Measurements from ENCODE around the gene POTEF.
"Not testable (repeated sequence)": the region's sequence is repeated elsewhere in the genome, so short reads cannot be mapped to it uniquely, and the experiment has no call there.

POTEF gene

DNA sequence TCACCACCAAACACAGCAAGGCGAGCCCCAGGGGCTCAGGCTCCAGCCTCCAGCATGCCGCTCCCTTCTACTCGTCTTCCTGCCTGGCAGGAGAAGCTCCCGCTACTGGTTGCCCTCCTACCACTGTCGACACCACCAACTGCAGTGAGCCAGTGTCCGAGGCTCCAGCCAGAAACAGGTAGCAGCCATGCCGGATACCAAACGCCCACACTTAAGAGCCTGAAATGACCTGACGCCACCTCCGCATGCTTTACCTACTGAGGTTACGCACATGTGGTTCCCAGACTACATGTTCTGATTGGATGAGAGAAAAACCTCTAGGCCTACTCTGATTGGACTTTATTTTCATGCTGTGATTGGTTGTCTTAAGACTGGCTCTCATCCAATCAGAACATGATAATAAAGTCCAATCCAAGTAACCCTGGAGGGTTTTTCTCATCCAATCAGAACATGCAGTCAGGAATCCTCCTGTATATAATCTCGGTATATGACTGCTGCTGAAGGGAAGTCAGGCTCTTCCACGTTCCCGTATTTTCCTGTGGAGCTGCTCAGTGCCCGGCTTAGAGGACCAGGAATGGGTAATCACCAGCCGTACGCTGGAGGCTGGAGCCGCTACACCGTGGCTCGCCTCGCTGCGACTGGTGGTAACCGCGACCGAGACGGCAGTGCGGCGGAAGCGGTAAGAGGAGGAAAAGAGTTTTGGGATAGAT, at the start of gene POTEF:
Gene POTEF, minus strand, starts transcription at position 103 of the 710 bp plus-strand sequence. CDS start 8,707 bp downstream, outside the sequence.
- peak; percentile 61 for DNase-seq

DNA sequence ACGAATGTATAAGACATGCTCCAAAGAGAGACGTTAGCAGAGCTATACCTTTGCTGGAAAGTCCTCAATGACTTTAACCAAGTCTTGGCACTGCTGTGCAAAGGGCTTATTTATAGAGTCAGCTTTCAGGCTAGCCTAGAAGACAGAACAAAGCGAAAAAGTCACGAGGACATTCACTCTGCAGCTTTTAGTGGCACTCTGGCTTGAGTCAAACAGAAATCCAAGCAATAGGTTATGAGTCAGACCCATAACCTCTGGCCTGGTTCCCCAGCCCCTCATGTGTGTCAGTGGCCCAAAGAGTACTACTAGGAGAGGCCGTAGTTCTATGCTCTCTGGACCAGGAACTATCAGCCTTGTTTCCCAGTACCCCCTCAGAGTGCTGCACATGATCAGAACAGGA, 45.8 kb upstream of the POTEF start:
- not testable (repeated sequence) for DNase-seq

DNA sequence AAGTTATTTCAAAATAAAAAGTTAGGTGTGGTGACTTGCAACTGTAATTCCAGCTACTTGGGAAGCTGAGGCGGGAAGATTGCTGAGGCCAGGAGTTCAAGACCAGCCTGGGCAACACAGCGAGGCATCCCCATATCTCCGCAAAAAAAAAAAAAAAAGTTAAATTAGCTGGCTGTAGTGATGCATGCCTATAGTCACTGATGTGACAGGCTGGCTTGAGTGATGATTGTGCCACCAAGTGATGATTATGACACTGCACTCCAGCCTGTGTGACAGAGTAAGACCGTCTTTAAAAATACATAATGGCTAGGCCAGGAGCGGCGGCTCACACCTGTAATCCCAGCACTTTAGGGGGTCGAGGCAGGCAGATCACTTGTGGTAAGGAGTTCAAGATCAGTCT, 40.9 kb upstream of the POTEF start:
- DNase-seq, result no peak

DNA sequence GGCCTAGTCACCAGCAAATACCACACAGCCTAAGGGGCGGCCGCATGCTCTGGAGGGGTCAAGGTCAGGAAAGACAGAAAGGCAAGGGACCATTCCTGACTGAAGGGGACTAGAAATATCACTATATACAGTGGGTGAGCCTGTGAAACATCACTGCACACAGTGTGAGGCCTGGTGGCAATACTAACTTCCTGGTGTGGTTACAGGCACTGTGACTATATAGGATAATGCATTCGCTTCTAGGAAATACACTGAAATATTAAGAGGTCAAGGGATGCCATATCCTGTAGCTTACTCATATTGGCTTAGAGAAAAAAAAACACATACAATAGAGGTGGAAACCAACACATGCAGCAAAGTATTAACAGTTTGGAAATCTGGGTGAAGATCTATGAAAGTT, 40.1 kb upstream of the POTEF start:
- DNase-seq, result not testable (repeated sequence)

DNA sequence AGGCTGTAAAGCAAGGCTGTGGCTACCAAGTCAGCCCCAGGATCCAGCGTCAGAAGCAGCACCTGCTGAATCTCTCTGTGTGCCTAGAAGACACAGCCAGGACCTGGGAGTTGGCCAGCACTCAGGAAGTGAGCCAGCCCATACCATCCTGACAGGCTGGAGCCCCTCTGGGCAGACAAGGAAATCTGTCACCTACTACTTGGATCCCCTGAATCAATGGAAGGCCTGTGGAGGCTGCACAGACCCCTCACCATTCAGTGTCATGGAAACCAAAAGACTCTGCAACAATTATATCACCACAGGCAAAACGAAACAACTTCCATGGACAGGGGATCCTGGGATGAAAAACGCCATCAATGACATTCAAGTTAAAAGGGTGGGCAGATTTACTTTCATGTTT, 37.6 kb upstream of the POTEF start:
- not testable (repeated sequence) for DNase-seq

DNA sequence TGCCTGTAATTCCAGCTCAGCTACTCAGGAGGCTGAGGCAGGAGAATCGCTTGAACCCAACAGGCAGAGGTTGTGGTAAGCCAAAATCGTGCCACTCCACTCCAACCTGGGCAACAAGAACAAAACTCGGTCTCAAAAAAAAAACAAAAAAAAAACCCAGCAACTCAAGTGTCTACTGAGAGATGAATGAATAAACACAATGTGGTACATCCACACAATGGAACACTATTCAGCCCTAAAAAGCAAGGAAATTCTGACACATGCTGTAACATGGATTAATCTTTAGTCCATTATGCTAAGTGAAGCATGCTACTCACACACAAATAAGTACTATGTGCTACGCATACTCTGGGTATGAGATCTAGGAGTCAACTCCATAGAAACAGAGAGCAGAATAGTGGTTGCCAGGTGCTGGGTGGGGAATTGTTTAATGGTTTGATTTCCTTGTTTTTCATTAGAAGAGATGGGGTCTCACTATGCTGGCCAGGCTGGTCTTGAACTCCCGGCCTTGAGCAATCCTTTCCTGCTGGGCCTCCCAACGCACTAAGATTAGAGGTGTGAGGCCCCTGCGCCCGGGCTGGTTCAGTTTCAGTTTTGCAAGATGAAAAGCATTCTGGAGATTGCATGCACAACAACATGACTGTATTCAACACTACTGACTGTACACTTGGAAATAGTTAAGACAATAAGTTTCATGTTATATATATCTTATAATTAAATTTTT, 36.4 kb upstream of the POTEF start:
- DNase-seq, result no peak

DNA sequence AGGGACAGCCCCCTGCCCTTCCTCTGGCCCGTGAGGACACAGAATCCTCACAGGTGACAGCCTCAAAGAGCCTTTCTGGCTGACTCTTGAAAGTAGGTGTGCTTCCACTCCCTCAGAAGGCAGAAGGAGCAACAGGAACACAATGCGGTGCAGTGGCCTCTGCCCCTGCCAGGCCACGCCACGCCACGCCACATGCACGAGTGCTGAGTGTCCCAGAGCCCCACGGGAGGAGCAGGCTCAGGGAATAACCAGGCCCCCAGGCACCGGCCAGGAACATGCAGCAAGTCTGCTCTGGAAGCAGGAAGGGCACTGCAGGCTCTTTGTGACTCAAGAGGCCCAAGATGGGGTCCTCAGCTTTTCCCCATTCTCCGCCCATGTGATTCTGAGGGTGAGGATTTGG, 33.9 kb upstream of the POTEF start:
- DNase-seq, result no peak

DNA sequence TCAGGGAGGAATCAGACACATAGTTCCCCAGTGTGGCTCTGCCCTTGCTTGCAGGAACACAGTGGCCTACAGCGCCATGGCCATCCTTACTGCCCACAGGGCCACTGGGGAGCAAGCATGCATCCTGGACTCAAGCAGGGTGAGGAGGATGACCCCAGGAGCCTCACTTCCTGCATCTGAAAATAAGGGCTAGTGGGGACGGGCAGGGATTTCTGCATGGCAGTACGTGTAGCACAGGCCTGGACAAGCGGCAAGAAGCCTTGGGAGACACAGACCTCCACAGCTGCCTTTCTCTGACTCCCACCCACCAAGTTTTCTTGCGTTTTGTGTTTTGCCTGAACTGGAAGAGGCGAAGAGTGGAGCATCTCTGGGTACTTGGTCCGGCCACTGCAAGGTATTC, 33.5 kb upstream of the POTEF start:
- DNase-seq, result not testable (repeated sequence)

DNA sequence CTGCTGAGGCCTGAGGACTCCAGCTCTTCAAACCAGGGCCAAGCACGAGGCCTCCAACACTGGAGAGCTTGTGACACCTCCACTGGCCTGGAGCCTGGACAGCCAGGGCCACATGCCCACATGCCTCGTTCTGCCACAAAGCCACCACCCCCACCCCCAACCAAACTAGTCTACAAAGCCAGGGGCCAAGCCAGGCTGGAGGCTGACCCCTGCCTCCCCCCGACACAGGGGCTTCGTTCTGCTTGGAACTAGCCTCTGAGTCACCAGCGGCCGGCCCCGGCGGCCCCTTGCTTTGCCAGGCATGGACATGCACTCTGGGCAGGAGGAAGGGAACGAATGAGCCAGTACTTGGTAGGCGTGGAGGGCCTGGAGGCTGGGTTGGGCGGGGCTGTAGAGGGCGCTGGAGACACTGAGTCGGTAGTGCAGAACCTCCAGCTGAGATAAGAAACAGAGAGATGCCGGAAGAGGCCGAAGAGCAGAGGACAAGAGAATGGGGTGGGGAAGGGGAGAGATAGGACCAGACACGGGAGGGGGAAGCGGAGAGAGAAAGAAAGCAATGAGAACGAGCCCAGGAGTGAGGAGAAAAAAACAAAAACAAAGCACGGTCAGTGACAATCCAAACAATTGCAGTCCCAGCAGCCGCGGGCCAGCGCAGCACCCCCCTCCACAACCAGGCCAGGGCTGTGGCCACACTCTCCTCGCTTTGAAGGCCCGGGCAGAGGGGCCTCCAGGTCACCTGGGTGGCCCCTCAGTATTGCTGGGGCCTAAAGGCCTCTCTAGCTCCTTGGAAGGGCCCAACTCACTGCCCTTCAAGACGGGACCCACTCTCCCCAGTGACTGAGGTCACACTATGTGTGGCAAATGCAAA, 32.0 kb upstream of the POTEF start:
- DNase-seq, result not testable (repeated sequence)

DNA sequence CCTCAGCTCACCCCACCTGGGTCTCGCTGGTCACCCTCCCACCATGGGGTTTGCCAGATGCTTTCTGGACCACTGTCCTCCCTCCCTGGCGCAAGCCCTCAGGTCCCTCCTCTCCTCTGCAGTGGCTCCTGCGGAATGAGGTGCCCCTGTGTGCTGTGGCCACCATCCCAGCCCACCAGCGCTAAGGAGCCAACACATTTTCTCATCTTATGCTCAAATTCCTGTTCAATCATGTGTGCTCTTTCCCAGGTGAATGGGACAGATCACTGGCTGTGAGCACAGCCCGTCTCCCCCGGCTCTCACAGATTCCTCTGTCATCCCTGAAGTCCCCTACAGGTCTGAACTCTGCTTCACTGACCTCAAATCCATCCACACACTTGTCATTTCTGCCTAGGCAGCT, 31.1 kb upstream of the POTEF start:
- no peak for DNase-seq

DNA sequence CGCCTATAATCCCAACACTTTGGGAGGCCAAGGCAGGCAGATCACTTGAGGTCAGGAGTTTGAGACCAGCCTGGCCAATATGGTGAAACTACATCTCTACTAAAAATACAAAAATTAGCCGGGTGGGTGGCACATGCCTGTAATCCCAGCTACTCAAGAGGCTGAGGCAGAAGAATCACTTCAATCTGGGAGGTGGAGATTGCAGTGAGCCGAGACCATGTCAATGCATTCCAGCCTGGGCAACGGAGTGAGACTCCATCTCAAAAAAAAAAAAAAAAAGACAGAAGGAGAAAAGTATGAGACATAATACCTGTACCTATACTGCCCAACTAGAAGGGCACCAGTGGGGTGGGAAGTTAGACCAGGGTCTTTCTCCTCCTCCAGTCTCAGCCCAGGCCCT, 30.4 kb upstream of the POTEF start:
- not testable (repeated sequence) for DNase-seq

DNA sequence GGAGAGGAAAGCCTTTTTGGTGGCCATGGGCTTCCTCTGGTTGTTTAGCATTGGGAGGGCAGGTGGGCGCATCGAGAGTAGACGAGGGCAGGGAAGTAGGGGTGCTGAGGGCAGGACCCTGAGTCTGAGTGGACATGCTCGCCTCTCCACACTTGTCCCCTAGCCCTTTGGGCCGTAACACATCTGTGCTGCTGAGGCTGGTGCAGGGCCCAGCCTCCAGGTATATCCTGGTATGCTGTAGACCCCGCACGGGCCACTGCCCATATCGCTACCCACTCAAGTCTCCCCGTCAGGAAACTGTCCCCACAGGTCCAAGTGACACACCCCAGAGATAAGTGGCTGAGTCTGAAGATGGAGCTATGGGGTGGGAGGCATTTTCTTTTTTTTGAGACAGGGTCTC, 29.6 kb upstream of the POTEF start:
- DNase-seq, result no peak

DNA sequence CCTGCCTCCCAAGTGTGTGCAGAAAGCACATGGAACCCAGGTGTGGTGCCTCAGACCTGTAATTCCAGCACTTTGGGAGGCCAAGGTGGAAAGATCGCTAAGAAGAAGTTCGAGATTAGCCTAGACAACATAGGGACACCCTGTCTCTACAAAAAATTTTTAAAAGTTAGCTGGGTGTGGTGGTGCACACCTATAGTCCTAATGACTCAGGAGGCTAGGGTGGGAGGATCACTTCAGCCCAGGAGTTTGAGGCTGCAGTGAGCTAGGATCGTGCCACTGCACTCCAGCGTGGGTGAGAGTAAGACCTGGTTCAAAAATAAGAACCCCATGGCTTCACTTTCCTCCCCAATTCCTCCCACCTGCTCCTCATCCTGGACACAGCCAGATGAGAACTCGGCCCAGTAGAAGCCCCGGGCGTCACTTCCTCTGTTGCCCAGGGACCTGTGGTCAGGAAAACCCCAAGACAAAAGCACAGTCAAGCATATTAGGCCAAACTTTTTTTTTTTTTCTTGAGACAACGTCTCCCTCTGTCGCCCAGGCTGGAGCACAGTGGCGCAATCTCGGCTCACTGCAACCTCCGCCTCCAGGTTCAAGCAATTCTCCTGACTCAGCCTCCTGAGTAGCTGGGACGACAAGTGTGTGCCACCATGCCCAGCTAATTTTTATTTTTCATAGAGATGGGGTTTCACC, 28.9 kb upstream of the POTEF start:
- DNase-seq, result not testable (repeated sequence)

DNA sequence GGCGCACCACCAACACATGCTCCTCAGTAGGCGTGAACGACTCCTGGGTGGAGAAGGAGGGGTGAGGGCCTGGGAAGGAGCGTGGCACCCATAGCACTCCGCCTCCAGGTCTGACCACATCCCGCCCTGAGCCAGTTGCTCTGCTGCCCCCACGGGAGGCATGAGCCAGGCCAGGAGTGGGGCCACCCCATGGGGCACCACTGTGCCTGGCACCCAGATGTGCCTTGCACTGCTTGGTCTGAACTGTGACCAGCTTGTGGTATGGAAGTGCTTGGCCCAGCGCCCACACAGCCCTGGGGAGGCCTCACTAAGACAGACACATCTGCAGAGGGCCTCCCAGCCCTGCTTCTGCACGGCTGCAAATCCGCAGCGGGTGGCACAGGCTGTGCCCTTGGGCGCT, 28.3 kb upstream of the POTEF start:
- DNase-seq, result peak; percentile 2

DNA sequence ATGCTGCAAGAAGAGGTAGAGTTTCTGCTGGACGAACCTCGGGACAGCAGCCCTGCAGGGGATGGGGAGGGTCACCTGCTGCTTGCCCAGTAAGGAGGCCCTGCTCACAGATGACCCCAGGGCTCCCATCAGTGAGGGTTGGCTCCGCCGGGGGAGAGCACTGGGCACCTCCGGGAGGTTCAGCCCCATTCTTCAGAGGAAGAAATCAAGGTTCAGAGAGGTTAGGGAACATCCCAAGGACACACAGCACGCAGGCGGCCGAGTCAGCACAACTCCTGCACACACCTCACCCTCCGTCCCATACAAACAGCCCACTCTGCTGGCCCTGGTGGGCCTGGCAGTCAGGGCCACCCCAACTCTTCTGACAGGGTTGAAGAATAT, 27.6 kb upstream of the POTEF start:
- DNase-seq, result no peak

DNA sequence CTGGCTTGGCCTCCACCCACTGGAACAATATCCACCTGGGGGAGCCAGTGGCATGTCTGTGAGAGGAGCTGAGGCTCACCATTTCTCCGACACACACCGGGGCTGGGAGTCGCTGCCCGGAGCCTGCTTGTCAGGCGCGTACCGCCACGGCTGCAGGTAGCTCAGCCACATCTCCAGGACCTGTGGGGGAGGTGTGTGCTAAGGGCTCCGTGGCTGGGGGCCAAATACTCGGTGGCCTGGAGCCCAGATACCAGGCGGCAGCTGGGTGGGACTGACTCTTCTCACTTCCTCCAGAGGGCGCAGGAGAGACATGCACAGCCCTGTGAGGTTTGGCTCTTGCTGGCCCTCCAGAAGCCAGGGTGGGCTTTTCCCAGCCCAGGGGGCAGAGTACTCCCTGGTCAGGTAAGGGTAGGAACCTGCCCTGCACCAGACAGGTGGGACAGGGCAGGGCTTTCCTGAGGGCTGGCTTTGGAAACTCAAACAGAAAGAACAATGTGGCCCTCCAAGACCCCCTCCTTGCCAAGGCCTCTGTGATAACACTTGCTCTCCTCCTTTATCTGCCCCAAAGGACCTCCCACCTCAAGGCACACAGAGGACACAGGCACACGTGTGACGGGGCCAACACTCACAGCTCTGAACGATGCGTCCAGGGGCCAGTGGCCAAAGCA, 27.1 kb upstream of the POTEF start:
- peak; percentile 56 for DNase-seq

DNA sequence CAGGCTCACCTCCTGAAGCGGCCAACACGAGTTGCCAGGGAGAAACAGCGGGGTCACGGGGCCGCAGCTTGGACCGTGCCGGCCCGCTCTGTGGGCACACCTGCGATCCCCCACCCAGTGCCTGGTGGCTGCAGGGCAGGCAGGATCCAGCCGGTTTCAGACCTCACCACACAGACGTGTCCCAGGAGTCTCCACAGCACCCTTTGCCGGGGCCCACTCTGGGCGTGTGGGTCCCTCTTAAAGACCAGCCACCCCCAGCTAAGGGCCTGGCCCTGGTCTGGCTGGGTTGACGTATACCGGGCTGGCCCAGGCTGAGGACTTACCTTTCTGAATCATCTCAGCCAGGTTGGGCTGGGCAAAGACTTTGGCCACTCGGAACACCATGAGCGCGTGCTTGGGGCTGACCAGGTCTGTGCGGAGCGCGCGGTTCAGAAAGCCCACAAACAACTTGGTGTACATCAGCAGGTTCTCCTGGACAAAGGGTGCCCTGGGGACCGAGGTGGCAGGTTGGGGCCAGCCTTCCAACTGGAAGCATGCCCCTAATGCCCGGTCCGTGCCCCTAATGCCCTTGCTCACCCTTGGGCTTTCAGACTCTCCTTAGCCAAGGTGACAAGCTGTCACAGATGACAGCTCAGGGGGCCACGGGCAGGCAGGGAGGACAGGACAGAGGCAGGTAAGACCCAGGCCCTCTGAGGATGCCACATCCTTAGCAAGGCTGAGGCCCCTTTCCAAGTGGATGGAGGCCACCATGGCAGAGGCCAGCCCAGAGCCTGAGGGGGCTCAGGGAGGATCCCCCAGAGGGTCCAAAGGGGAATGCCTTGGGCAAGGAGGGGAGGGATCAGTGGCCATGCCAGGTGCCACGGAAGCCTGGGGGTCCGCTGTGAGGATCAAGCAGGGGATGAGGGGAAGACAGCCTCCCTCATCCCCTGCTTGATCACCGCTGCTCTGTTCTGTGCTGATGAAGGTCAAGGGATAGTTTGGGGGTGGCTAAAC, 26.0 kb upstream of the POTEF start:
- no peak for DNase-seq

DNA sequence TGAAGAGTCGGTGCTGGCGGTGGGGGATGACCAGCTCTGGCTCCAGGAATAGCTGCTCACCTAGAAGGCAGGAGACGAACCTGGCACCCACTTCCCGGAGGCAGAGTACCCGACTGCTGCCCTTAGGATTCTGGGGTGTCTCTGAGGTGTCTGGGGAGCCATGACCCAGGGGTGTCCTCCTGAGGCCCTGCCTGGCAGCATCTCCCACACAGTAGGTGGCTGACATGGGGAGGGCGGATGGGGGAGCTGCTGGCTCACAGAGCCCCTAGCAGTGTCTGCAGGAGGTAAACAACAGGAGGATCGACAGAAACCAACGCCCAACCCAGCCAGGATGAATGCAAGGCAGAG, 25.4 kb upstream of the POTEF start:
- DNase-seq, result not testable (repeated sequence)

DNA sequence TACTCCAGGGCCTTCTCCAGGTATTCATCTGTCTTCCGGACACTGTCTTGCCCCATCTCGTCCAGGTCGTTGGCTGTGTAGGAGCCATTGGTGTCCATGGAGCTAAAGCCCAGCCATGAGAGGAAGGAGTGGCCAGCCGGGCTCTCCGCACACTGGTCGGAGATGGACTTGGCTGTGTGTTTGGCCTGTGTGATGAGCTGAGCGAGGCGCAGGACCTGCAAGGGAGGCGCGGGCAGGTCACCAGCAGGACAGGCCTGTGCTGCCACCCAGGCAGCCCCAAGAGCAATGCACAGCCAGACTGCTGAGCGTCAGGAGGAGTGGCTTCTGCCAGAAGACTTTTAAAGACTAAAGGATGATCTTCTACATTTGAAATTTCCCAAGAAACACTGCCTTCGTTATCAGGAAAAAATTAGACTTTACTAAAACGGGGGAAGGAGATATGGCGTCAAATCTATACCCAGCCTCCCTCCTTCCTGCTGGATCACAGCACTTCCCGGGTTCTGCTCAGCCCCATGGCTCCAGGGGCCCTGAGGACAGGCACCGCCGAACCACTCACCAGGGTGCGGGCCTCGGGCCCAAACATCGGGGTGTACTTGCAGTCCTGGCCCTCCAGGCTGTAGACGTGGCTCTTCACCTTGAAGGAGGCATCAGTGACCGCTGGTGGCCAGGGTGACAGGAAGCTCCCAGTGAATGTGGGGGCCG, 24.9 kb upstream of the POTEF start:
- DNase-seq, result not testable (repeated sequence)

DNA sequence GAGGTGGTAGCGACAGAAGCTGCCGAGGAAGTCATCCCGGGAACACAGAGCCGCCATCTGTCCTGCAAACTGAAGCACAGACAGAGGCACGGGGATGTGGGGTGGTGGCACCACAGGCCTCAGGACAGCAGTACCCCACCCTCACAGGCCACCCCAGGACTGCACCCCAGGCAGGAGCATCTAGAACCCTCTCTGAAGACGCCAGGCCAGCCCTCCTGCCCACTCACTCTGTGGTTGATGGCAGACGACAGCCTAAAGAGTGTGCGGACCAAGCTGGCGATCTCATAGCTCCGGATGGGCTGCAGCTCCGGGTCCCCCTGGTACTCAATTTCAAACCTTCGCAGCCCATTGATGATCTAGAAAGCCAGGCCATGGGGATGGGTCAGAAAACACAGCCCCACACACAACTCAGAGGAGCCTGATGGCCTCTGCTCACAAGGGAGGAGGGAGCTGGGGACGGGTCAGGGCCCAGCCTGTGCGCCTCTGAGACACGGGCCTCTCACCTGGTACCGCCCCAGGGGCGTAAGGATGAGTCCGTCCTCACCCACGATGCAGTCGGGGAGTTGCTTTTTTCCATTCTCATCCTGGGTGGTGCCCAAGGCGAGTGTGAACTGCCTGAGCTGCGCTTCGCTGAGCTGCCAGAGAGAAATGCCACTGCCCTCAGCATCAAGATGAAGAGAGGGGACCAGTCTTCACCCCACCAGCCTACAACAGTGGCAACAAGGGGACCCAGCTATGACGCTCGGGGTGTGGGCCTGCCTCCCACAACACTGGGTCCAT, 24.0 kb upstream of the POTEF start:
- no peak for DNase-seq

Measured in NCI-H69 (cell line).